Esophagus muscularis mucosa (tissue), 4 donors: ENCODE results near the gene GJC1. TPM values are rescaled to one million over a fixed set of nuclear protein-coding genes. Genes with fewer than 3 reads are reported as not detected.

Source experiments
- DNase-seq: peaks from one replicate; pipeline ENCODE4 v3.0.0-alpha.2; 2017; ENCODE audit errors: extremely low spot score
- H3K27ac ChIP-seq, 4 donors: fragments of 200-600 bp; sonication (generic); replicated peaks in 1 of 4; 1 replicate in 3 of 4; 2 replicates in 1 of 4; pipeline ENCODE4 v1.5.1; 2016 to 2019; ENCODE audit warnings: mild to moderate bottlenecking in 1 of 4
- H3K27me3 ChIP-seq, 4 donors: fragments of 200-600 bp; sonication (generic); one replicate each; pipeline versions ENCODE4 v1.5.1 to v1.6.0; 2016 to 2019
- H3K36me3 ChIP-seq, 4 donors: fragments of 200-600 bp; sonication (generic); one replicate each; pipeline ENCODE4 v1.5.1; 2016 to 2019
- H3K4me1 ChIP-seq, 4 donors: fragments of 200-600 bp; sonication (generic); one replicate each; pipeline ENCODE4 v1.5.1; 2016 to 2019
- H3K4me3 ChIP-seq, 4 donors: fragments of 200-600 bp; sonication (generic); 1 replicate in 2 of 4; 2 replicates in 2 of 4; pipeline ENCODE4 v1.5.1; 2016 to 2019; ENCODE audit warnings: mild to moderate bottlenecking in 4 of 4, moderate library complexity in 1 of 4
- H3K9me3 ChIP-seq, 4 donors: fragments of 200-600 bp; sonication (generic); 1 replicate in 3 of 4; 2 replicates in 1 of 4; pipeline ENCODE4 v1.5.1; 2016 to 2019
- EP300 ChIP-seq: sonication (generic); formaldehyde crosslinking; IDR thresholded peaks from one replicate; pipeline ENCODE4 v1.6.1; 2017; ENCODE audit warnings: antibody characterized with exemption
- POLR2A ChIP-seq: fragments of 450-650 bp; IDR thresholded peaks from one replicate; pipeline ENCODE4 v1.6.1; 2017; ENCODE audit warnings: antibody characterized with exemption, moderate library complexity, mild to moderate bottlenecking, low read depth
- POLR2AphosphoS5 ChIP-seq, 2 donors: sonication (generic); formaldehyde crosslinking; IDR thresholded peaks; one replicate each; pipeline ENCODE4 v1.6.1; 2017; ENCODE audit warnings: antibody characterized with exemption in 2 of 2
- WGBS: methylation state at CpG from one replicate; pipeline ENCODE4 v1.1.5; 2018; 5-methylcytosine and 5-hydroxymethylcytosine counted together
- intact Hi-C: fragments of 100-400 bp; cut with DNase I; formaldehyde crosslinking; loops from one replicate; pipeline ENCODE4 v1.15.1; 2023
- total RNA-seq, 4 donors: library from RNA; depleted of rRNA; stranded (reverse); fragments of >200 nt; gene quantifications; one replicate each; pipeline versions ENCODE4 v1.1.0 to v1.2.1, GENCODE V29; 2016
- TF ChIP-seq, protein P1 (sequence below), 3 experiments: fragments of 200-600 bp in 2 of 3; fragments of 450-650 bp in 1 of 3; sonication (generic) in 2 of 3; IDR thresholded peaks; one replicate each; pipeline ENCODE4 v1.5.1; 2017 to 2019; ENCODE audit warnings: antibody characterized with exemption in 3 of 3, mild to moderate bottlenecking in 2 of 3, moderate library complexity in 1 of 3

Gene GJC1
- total RNA-seq, 4 donors from 2014 or later: 26.5 to 61.9 (median 37.4) TPM

DNA sequence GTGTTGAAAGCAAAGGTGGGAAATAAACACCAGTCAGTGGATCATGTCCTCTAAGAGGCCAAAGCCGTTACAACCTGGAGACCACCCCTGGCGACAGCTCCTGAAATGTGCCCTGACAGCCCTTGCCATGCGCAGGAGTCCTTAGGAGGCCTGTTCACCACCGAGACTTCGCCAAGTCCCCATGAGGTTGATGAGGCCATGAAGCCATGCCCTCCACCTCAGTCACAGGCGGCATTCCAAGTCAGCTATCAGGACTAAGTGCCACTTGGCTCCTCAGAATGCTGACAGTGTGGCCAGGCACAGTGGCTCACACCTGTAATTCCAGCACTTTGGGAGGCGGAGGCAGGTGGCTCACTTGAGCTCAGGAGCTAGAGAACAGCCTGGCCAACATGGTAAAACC, 44.2 kb downstream of the GJC1 start:
- H3K9me3 ChIP-seq: no peaks in the 10 kb centered on the region
- intact Hi-C loops: no loop called here
- H3K4me3 ChIP-seq: no peak overlapping the region
- H3K36me3 ChIP-seq: no peaks in the 10 kb centered on the region
- WGBS: 100% methylated on average over 1 of the region's 7 CpGs
- DNase-seq: no peak
- H3K27me3 ChIP-seq: no peaks in the 10 kb centered on the region
- peaks cover 36 to 45% (median 42%) of the 10 kb centered on the region in 4 donors for H3K4me1 ChIP-seq
- H3K27ac ChIP-seq: peak overlapping the region in 1 of 4 donors; percentile 57
- TF ChIP-seq EP300: no peak
- no peak for TF ChIP-seq POLR2A
- no peak for TF ChIP-seq POLR2AphosphoS5 (IDR thresholded peaks at IDR 0.05)

GRCh38 chr17:44782326-44782850, 47.7 kb downstream of the GJC1 start:
- DNase-seq: no peak
- no peaks in the 10 kb centered on the region for H3K27me3 ChIP-seq
- H3K4me1 ChIP-seq: peaks cover 50 to 56% (median 54%) of the 10 kb centered on the region in 4 donors
- intact Hi-C loops: no loop called here
- no peak for TF ChIP-seq POLR2A
- no peak for TF ChIP-seq POLR2AphosphoS5 (IDR thresholded peaks at IDR 0.05)
- TF ChIP-seq EP300: no peak
- TF ChIP-seq, protein P1, sequence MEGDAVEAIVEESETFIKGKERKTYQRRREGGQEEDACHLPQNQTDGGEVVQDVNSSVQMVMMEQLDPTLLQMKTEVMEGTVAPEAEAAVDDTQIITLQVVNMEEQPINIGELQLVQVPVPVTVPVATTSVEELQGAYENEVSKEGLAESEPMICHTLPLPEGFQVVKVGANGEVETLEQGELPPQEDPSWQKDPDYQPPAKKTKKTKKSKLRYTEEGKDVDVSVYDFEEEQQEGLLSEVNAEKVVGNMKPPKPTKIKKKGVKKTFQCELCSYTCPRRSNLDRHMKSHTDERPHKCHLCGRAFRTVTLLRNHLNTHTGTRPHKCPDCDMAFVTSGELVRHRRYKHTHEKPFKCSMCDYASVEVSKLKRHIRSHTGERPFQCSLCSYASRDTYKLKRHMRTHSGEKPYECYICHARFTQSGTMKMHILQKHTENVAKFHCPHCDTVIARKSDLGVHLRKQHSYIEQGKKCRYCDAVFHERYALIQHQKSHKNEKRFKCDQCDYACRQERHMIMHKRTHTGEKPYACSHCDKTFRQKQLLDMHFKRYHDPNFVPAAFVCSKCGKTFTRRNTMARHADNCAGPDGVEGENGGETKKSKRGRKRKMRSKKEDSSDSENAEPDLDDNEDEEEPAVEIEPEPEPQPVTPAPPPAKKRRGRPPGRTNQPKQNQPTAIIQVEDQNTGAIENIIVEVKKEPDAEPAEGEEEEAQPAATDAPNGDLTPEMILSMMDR (IDR thresholded peaks at IDR 0.05): no peak
- no peak overlapping the region for H3K4me3 ChIP-seq
- no peaks in the 10 kb centered on the region for H3K36me3 ChIP-seq
- peak overlapping the region; percentile 48 to 77 (median 70) for H3K27ac ChIP-seq
- WGBS: 40% methylated on average over 11 of the region's 11 CpGs
- H3K9me3 ChIP-seq: no peaks in the 10 kb centered on the region

DNA sequence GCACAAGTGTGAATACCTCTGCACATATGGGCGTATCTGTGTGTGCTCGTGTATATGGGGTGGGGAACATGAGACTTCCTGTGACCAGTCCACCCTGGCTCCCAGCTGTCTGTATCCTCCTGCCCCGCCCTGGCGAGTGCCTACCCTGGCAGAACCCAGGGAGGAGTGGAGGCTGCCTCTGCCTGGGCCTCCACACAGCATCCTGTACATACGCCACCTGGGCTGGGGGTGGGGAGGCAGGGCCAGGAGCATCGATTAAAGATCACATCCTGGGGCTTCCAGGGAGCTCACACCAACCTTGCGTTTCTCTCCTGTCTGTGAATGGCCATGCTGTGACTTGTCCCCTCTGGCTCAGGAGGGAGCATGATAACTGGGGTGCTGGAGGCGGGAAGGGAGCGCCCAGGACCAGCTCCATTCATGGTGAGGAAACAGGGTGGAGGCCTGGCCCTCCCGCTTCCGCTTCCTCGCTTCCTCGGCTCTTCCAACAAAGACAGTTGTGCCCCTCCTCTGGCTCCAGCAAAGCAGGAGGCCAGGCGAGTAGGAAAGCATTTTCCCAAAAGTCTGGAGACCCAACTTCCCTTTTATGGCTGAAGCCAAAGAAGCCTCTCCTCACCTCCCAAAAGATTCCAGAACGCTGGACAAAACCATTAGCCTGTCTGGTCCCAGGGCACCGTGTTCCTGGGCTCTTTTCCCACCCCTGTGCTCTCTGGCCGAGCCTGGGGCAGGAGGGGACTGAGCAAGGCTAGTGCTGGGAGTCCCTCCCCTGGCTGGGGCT, 48.3 kb downstream of the GJC1 start:
- H3K27ac ChIP-seq: peak overlapping the region; percentile 48 to 77 (median 70)
- H3K9me3 ChIP-seq: no peaks in the 10 kb centered on the region
- WGBS: 48% methylated on average over 10 of the region's 17 CpGs
- H3K4me3 ChIP-seq: peak overlapping the region in 1 of 4 donors; percentile 7
- no peaks in the 10 kb centered on the region for H3K36me3 ChIP-seq
- H3K27me3 ChIP-seq: no peaks in the 10 kb centered on the region
- DNase-seq: no peak
- intact Hi-C loops: no loop called here
- peaks cover 43 to 49% (median 48%) of the 10 kb centered on the region in 4 donors for H3K4me1 ChIP-seq
- TF ChIP-seq, protein P1 (IDR thresholded peaks at IDR 0.05): no peak
- peak in 1 of 2 donors; percentile 34 for TF ChIP-seq POLR2AphosphoS5 (IDR thresholded peaks at IDR 0.05)

DNA sequence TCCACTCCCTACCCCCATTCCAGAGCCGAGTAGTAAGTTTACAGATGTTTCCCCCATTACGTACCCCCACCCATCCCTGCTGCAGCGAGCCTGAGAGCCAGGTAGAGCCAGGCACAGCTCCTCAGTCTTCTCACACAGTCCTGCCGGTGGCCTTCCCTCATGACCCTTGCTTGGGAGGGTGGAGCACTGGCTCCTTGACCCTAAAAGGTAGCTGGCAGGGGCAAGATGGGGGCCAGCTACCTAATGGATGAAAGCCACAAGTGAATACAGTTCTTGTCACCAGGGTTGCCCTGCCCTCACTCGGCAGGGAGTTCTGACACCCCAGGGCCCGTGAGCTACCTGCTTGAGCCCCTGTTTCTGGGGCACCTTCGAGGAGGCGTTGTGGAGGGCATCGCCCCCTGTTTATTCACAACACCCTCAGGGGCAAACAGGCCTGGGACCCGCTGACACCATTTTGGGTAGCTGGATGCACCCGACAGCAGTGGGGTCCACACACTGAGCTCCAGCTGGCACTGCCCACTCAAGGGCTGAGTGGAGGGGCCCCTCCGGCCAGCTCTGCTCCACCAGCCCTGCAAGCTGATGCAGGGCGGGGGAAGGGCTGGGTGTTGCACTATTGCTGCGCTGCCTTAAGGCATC, 49.1 kb downstream of the GJC1 start:
- no peak for TF ChIP-seq POLR2A
- no peak for TF ChIP-seq EP300
- TF ChIP-seq, protein P1 (IDR thresholded peaks at IDR 0.05): no peak
- TF ChIP-seq POLR2AphosphoS5 (IDR thresholded peaks at IDR 0.05): no peak
- Histone ChIP-seq H3K4me3 (no peak overlapping the region), H3K27me3 (no peaks in the 10 kb centered on the region), H3K27ac (peak overlapping the region in 3 of 4 donors; percentile 71 to 78 (median 77)), H3K36me3 (no peaks in the 10 kb centered on the region), H3K4me1 (peaks cover 46 to 50% (median 49%) of the 10 kb centered on the region in 4 donors), H3K9me3 (no peaks in the 10 kb centered on the region)
- no peak for DNase-seq
- intact Hi-C loops: no loop called here
- WGBS: 93% methylated on average over 6 of the region's 14 CpGs

GRCh38 chr17:44780161-44780560, 49.9 kb downstream of the GJC1 start:
- 81% methylated on average over 9 of the region's 12 CpGs for WGBS
- intact Hi-C loops: no loop called here
- Histone ChIP-seq H3K4me1 (peaks cover 51 to 57% (median 53%) of the 10 kb centered on the region in 4 donors), H3K36me3 (no peaks in the 10 kb centered on the region), H3K27me3 (no peaks in the 10 kb centered on the region), H3K27ac (peak overlapping the region in 3 of 4 donors; percentile 71 to 78 (median 77)), H3K9me3 (no peaks in the 10 kb centered on the region), H3K4me3 (no peak overlapping the region)
- TF ChIP-seq, protein P1 (IDR thresholded peaks at IDR 0.05): no peak
- TF ChIP-seq POLR2A (no peak), EP300 (no peak), POLR2AphosphoS5 (IDR thresholded peaks at IDR 0.05) (no peak)
- DNase-seq: no peak
